Measurements from ENCODE around the gene BRD9. TPM values are rescaled to one million over a fixed set of nuclear protein-coding genes. Genes with fewer than 3 reads are reported as not detected.
"Not testable (repeated sequence)": the region's sequence is repeated elsewhere in the genome, so short reads cannot be mapped to it uniquely, and the experiment has no call there.

The BRD9 gene
- total RNA-seq, 1 donor from 2014 or later: 25.9 TPM

- peak; percentile 76 for DNase-seq (ENCODE audit: low spot score)
- intact Hi-C loops (cut with DNase I): not testable (repeated sequence)
Observed at GRCh38 chr5:840118-840973, 52.3 kb downstream of the BRD9 start.

GRCh38 chr5:838431-838851 lies 54.2 kb downstream of the BRD9 start:
- intact Hi-C loops (cut with DNase I): not testable (repeated sequence)
- peak; percentile 77 for DNase-seq (ENCODE audit: low spot score)

- intact Hi-C loops (cut with DNase I): not testable (repeated sequence)
- peak; percentile 51 for DNase-seq (ENCODE audit: low spot score)
Observed at GRCh38 chr5:837621-838121, 54.9 kb downstream of the BRD9 start.

GRCh38 chr5:835933-836612 lies 56.5 kb downstream of the BRD9 start:
- intact Hi-C loops (cut with DNase I); DNase-seq (ENCODE audit: low spot score): not testable (repeated sequence)

GRCh38 chr5:834013-834412 lies 58.6 kb downstream of the BRD9 start:
- intact Hi-C loops (cut with DNase I); DNase-seq (ENCODE audit: low spot score): not testable (repeated sequence)

- intact Hi-C loops (cut with DNase I); DNase-seq (ENCODE audit: low spot score): not testable (repeated sequence)
Observed at GRCh38 chr5:828194-828593, 64.4 kb downstream of the BRD9 start.

- intact Hi-C loops (cut with DNase I); DNase-seq (ENCODE audit: low spot score): not testable (repeated sequence)
Observed at GRCh38 chr5:825544-825943, 67.1 kb downstream of the BRD9 start.

- DNase-seq (ENCODE audit: low spot score): no peak
- intact Hi-C loops (cut with DNase I): no loop called here
Observed at GRCh38 chr5:821504-821903, 71.1 kb downstream of the BRD9 start.

- no peak for DNase-seq (ENCODE audit: low spot score)
- intact Hi-C loops (cut with DNase I): no loop called here
Observed at GRCh38 chr5:820245-820644, 72.4 kb downstream of the BRD9 start.

- DNase-seq (ENCODE audit: low spot score): no peak
- intact Hi-C loops (cut with DNase I): no loop called here
Observed at GRCh38 chr5:819078-819477, 73.5 kb downstream of the BRD9 start.

GRCh38 chr5:816176-816575 lies 76.4 kb downstream of the BRD9 start:
- intact Hi-C loops (cut with DNase I): no loop called here
- DNase-seq (ENCODE audit: low spot score): no peak

GRCh38 chr5:815449-815848 lies 77.2 kb downstream of the BRD9 start:
- DNase-seq (ENCODE audit: low spot score): no peak
- intact Hi-C loops (cut with DNase I): no loop called here

Other genes starting within 250 kb of the BRD9 start
- gene TPPP, start 199.4 kb downstream of the BRD9 start, total RNA-seq: 7.3 TPM
- gene ZDHHC11B, start 108.1 kb downstream of the BRD9 start, total RNA-seq: 5.5 TPM
- gene ZDHHC11, start 41.8 kb downstream of the BRD9 start, total RNA-seq: 10.6 TPM
- gene TRIP13, start 83 bp upstream of the BRD9 start, total RNA-seq: 0.57 TPM
- 3.6 TPM for gene NKD2, start 116.0 kb upstream of the BRD9 start, total RNA-seq
- 127 TPM for gene SLC12A7, start 219.3 kb upstream of the BRD9 start, total RNA-seq